Neural progenitor cell (in vitro differentiated cells): ENCODE data around the gene FBLN2. TPM values are rescaled to one million over a fixed set of nuclear protein-coding genes. Genes with fewer than 3 reads are reported as not detected.

ENCODE experiments used
- DNase-seq: peaks from one replicate; pipeline ENCODE4 v3.0.0-alpha.2; 2016; ENCODE audit warnings: low spot score
- H2AFZ ChIP-seq: fragments of 200-600 bp; sonication (generic); replicated peaks from 2 replicates; pipeline ENCODE4 v1.6.1; 2016; ENCODE audit warnings: antibody characterized with exemption
- H3F3A ChIP-seq: fragments of 200-600 bp; sonication (generic); 2 replicates; pipeline ENCODE4 v1.6.1; 2016; ENCODE audit warnings: antibody characterized with exemption, low read depth
- H3K27ac ChIP-seq: fragments of 200-600 bp; sonication (generic); 2 replicates; pipeline ENCODE4 v1.5.1; 2016; ENCODE audit warnings: mild to moderate bottlenecking
- H3K27me3 ChIP-seq: fragments of 200-600 bp; sonication (generic); 2 replicates; pipeline ENCODE4 v1.6.1; 2016; ENCODE audit warnings: mild to moderate bottlenecking, moderate library complexity
- H3K36me3 ChIP-seq: fragments of 200-600 bp; sonication (generic); 2 replicates; pipeline ENCODE4 v1.5.1; 2016
- H3K4me1 ChIP-seq: fragments of 200-600 bp; sonication (generic); 2 replicates; pipeline ENCODE4 v1.6.1; 2016; ENCODE audit warnings: mixed run types
- H3K4me2 ChIP-seq: fragments of 200-600 bp; sonication (generic); 2 replicates; pipeline ENCODE4 v1.6.1; 2016
- H3K4me3 ChIP-seq: fragments of 200-600 bp; sonication (generic); 2 replicates; pipeline ENCODE4 v1.5.1; 2016
- H3K79me2 ChIP-seq: fragments of 200-600 bp; sonication (generic); 2 replicates; pipeline ENCODE4 v1.6.1; 2016; ENCODE audit warnings: low read depth
- H3K9ac ChIP-seq: fragments of 200-600 bp; sonication (generic); 2 replicates; pipeline ENCODE4 v1.6.1; 2016
- H3K9me3 ChIP-seq: fragments of 200-600 bp; sonication (generic); 2 replicates; pipeline ENCODE4 v1.5.1; 2016; ENCODE audit warnings: low read depth
- H4K20me1 ChIP-seq: fragments of 200-600 bp; sonication (generic); 2 replicates; pipeline ENCODE4 v1.6.1; 2016; ENCODE audit warnings: low read depth
- H3K27ac Mint-ChIP-seq: 3 replicates; pipeline ENCODE4 v1.8.0; 2021; ENCODE audit warnings: mixed read lengths
- H3K27me3 Mint-ChIP-seq: 2 replicates; pipeline ENCODE4 v1.8.0; 2022; ENCODE audit warnings: low read depth, mild to moderate bottlenecking, inconsistent platforms, moderate library complexity, mixed read lengths; ENCODE audit not compliant: insufficient read depth
- H3K36me3 Mint-ChIP-seq: 3 replicates; pipeline ENCODE4 v1.8.0; 2021; ENCODE audit warnings: mixed read lengths
- H3K4me1 Mint-ChIP-seq: 3 replicates; pipeline ENCODE4 v1.8.0; 2021; ENCODE audit warnings: mixed read lengths
- H3K4me3 Mint-ChIP-seq: 3 replicates; pipeline ENCODE4 v1.8.0; 2021; ENCODE audit warnings: mild to moderate bottlenecking, moderate library complexity, mixed read lengths
- H3K9me3 Mint-ChIP-seq: 3 replicates; pipeline ENCODE4 v1.8.0; 2020; ENCODE audit warnings: mixed read lengths
- EZH2 ChIP-seq: fragments of 200-600 bp; sonication (generic); IDR thresholded peaks from 2 replicates; pipeline ENCODE4 v1.6.1; 2017; ENCODE audit warnings: antibody characterized with exemption, mild to moderate bottlenecking, moderate library complexity
- EZH2phosphoT487 ChIP-seq: fragments of 200-600 bp; sonication (generic); IDR thresholded peaks from 2 replicates; pipeline ENCODE4 v1.6.1; 2017; ENCODE audit warnings: antibody characterized with exemption
- total RNA-seq: library from RNA; depleted of rRNA; stranded (reverse); fragments of >200 nt; gene quantifications from 2 replicates; pipeline ENCODE4 v1.2.3, GENCODE V29; 2015; ENCODE audit warnings: low replicate concordance
- TF ChIP-seq, protein P1 (sequence below): fragments of 200-600 bp; sonication (generic); IDR thresholded peaks from 2 replicates; pipeline ENCODE4 v1.5.1; 2017; ENCODE audit warnings: antibody characterized with exemption, mild to moderate bottlenecking

Gene FBLN2
- total RNA-seq, 1 donor from 2014 or later = 15.9 TPM

DNA sequence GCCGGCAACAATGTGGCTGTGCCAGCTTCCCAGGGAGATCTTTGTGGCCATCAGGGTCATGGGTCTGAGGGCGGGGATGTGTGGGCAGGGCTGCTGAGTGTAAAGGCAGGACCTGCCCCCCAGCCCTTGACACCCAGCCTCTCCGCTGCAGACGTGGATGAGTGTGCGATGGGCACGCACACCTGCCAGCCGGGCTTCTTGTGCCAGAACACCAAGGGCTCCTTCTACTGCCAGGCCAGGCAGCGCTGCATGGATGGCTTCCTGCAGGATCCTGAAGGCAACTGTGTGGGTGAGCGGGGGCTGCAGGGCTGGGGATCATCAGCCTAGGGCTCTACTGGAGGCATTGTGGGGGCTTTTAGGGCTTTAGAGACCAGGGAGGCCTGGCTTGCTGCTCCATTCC, 78.8 kb downstream of the FBLN2 start:
- no peak overlapping the region for H3K9ac ChIP-seq
- H3K27ac Mint-ChIP-seq = peak overlapping the region; percentile 74
- no peak overlapping the region for H3K4me2 ChIP-seq
- no peak overlapping the region for H3K27ac ChIP-seq
- no peaks in the 10 kb centered on the region for H3K79me2 ChIP-seq
- H3K4me1 Mint-ChIP-seq = peaks cover 14% of the 10 kb centered on the region
- TF ChIP-seq EZH2 (no peak), EZH2phosphoT487 (no peak)
- TF ChIP-seq, protein P1, sequence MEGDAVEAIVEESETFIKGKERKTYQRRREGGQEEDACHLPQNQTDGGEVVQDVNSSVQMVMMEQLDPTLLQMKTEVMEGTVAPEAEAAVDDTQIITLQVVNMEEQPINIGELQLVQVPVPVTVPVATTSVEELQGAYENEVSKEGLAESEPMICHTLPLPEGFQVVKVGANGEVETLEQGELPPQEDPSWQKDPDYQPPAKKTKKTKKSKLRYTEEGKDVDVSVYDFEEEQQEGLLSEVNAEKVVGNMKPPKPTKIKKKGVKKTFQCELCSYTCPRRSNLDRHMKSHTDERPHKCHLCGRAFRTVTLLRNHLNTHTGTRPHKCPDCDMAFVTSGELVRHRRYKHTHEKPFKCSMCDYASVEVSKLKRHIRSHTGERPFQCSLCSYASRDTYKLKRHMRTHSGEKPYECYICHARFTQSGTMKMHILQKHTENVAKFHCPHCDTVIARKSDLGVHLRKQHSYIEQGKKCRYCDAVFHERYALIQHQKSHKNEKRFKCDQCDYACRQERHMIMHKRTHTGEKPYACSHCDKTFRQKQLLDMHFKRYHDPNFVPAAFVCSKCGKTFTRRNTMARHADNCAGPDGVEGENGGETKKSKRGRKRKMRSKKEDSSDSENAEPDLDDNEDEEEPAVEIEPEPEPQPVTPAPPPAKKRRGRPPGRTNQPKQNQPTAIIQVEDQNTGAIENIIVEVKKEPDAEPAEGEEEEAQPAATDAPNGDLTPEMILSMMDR = no peak
- peaks cover 5% of the 10 kb centered on the region for H3K27me3 Mint-ChIP-seq
- no peaks in the 10 kb centered on the region for H3K36me3 ChIP-seq
- no peak overlapping the region for H2AFZ ChIP-seq
- H4K20me1 ChIP-seq = no peaks in the 10 kb centered on the region
- H3K27me3 ChIP-seq = no peaks in the 10 kb centered on the region
- no peak overlapping the region for H3K4me3 ChIP-seq
- no peaks in the 10 kb centered on the region for H3K9me3 ChIP-seq
- H3F3A ChIP-seq = no peaks in the 10 kb centered on the region
- peaks cover 1% of the 10 kb centered on the region for H3K36me3 Mint-ChIP-seq
- no peak for DNase-seq
- no peaks in the 10 kb centered on the region for H3K4me1 ChIP-seq
- no peak overlapping the region for H3K4me3 Mint-ChIP-seq
- H3K9me3 Mint-ChIP-seq = no peaks in the 10 kb centered on the region

DNA sequence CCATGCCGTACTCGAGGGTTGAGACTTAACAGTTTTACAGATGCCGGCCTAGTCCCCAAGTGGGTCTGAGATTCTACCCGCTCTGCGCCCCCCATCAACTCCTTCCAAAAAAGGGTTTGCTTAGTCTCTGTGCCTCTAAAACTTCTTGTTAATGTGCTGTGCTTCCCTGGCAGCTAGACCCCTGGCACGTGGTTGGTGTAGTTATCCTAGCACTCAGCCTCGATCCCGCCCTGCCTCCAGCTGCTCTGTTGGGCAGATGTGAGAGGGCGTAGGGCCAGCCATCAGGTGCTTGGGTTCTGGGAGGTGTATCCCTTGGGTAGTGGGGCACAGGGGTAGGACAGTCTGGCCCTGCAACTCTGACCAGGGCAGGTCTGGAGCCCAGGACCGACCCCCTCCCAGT, 79.5 kb downstream of the FBLN2 start:
- TF ChIP-seq EZH2phosphoT487 = no peak
- no peak for TF ChIP-seq EZH2
- TF ChIP-seq, protein P1 = no peak
- Mint-ChIP-seq H3K36me3 (peaks cover 1% of the 10 kb centered on the region), H3K27me3 (peaks cover 5% of the 10 kb centered on the region), H3K4me3 (no peak overlapping the region), H3K4me1 (peaks cover 7% of the 10 kb centered on the region), H3K9me3 (no peaks in the 10 kb centered on the region), H3K27ac (no peak overlapping the region)
- Histone ChIP-seq H3K79me2 (no peaks in the 10 kb centered on the region), H2AFZ (no peak overlapping the region), H3K9me3 (no peaks in the 10 kb centered on the region), H3K4me1 (no peaks in the 10 kb centered on the region), H3F3A (no peaks in the 10 kb centered on the region), H4K20me1 (no peaks in the 10 kb centered on the region), H3K9ac (no peak overlapping the region), H3K27me3 (no peaks in the 10 kb centered on the region), H3K4me2 (no peak overlapping the region), H3K27ac (no peak overlapping the region), H3K36me3 (no peaks in the 10 kb centered on the region), H3K4me3 (no peak overlapping the region)
- no peak for DNase-seq

DNA sequence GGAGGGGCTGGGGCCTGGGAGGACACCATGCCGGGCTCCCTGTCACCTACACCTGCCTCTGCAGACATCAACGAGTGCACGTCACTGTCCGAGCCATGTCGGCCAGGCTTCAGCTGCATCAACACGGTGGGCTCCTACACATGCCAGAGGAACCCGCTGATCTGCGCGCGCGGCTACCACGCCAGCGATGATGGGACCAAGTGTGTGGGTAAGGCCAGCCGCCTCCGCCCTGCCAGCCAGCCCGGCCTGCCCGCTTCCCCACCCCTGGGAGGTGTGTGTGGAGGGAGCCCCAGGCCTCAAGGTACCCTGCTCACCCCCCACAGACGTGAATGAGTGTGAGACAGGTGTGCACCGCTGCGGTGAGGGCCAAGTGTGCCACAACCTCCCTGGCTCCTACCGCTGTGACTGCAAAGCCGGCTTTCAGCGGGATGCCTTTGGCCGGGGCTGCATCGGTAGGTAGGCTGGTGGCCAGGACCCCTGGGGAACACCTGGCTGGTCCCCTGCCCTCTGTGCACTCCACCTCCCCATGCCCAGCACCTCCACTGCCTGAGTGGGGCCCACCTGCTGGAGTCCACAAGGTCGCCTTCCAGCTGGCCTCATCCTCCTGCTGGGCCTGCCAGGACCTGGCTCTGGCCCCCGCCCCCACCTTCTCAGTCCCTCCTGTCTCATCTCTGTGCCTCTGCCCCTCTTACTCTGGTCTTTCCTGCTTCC, 80.1 kb downstream of the FBLN2 start:
- Histone ChIP-seq H3K4me1 (no peaks in the 10 kb centered on the region), H3K9me3 (no peaks in the 10 kb centered on the region), H3K4me2 (no peak overlapping the region), H3K36me3 (no peaks in the 10 kb centered on the region), H3K9ac (no peak overlapping the region), H3K27ac (no peak overlapping the region), H3F3A (no peaks in the 10 kb centered on the region), H3K4me3 (no peak overlapping the region), H3K79me2 (no peaks in the 10 kb centered on the region), H3K27me3 (no peaks in the 10 kb centered on the region), H2AFZ (no peak overlapping the region), H4K20me1 (no peaks in the 10 kb centered on the region)
- Mint-ChIP-seq H3K4me3 (no peak overlapping the region), H3K27ac (peak overlapping the region; percentile 58), H3K4me1 (peaks cover 9% of the 10 kb centered on the region), H3K9me3 (no peaks in the 10 kb centered on the region), H3K36me3 (peaks cover 1% of the 10 kb centered on the region), H3K27me3 (peaks cover 5% of the 10 kb centered on the region)
- DNase-seq = no peak
- TF ChIP-seq, protein P1 = no peak
- no peak for TF ChIP-seq EZH2phosphoT487
- no peak for TF ChIP-seq EZH2
